ENCODE results near the gene AMOT.

Gene AMOT

DNA sequence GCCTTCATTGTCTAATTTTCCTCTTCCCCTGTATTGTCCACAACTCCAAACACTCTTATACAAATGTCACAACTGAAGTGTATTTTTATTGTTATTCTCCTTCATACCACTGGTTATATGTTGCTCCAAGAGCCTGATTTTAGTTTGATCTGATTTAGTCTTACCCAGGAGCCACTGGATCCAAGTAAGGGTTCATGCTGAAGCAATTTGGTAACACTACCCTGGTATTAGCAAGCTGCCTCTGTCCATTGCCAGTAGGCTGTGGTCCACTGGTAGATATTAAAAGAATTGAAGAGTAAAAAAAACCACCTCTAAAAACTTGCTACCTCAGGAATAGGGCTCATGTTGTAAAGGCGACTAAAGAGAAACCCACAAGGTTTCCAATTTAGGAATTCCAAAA is 41.2 kb downstream of the AMOT start:
- in situ Hi-C loops (cut with HindIII; ENCODE audit: low sequenced_read_pairs) = no loop called here
- no peak for DNase-seq (ENCODE audit: low read depth, low spot score)
- TF ChIP-seq, protein P1, sequence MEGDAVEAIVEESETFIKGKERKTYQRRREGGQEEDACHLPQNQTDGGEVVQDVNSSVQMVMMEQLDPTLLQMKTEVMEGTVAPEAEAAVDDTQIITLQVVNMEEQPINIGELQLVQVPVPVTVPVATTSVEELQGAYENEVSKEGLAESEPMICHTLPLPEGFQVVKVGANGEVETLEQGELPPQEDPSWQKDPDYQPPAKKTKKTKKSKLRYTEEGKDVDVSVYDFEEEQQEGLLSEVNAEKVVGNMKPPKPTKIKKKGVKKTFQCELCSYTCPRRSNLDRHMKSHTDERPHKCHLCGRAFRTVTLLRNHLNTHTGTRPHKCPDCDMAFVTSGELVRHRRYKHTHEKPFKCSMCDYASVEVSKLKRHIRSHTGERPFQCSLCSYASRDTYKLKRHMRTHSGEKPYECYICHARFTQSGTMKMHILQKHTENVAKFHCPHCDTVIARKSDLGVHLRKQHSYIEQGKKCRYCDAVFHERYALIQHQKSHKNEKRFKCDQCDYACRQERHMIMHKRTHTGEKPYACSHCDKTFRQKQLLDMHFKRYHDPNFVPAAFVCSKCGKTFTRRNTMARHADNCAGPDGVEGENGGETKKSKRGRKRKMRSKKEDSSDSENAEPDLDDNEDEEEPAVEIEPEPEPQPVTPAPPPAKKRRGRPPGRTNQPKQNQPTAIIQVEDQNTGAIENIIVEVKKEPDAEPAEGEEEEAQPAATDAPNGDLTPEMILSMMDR (IDR thresholded peaks at IDR 0.05; ENCODE audit: low read depth, low read length) = no peak
- H3K4me3 ChIP-seq (ENCODE audit: low read depth, low read length) = no peak overlapping the region

DNA sequence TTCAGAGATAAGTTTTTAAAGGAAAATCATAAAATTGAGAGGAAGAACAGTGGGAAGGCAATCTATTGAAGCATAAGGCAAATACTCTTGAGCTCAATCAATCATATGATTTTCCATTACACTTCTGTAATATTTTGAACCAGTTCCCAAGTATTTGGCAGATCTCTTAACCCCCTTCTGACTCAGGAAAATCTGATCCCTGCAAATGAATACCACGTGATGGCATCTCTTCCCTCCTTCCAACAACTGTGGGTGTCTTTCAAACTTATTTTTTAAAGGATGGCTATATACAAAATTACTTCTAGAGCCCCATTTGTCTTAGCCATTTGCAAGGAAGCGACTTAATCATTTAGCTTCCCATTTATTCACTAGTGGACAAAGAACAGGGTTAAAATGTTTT is 41.9 kb downstream of the AMOT start:
- no peak overlapping the region for H3K4me3 ChIP-seq (ENCODE audit: low read depth, low read length)
- TF ChIP-seq, protein P1 (IDR thresholded peaks at IDR 0.05; ENCODE audit: low read depth, low read length) = no peak
- in situ Hi-C loops (cut with HindIII; ENCODE audit: low sequenced_read_pairs) = no loop called here
- no peak for DNase-seq (ENCODE audit: low read depth, low spot score)

DNA sequence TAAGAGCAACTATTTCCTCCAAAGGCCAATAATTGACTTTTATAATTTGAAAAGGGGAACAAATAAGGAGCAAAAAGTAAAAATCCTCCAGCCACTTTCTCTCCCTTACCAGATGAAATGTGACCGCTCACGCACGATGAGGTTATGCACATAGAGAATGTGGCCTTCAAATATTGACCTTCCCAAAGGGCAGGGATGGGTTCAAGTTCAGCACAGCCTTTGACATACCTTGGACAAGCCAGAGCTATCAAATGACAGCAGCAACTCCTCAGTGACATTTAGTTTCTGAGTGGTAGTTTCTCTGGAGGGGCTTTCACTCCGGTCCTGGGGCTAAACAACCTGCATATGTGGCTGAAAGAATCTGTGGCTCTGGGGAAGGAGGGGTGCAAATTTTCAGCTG is 50.7 kb downstream of the AMOT start:
- TF ChIP-seq, protein P1 (IDR thresholded peaks at IDR 0.05; ENCODE audit: low read depth, low read length) = no peak
- H3K4me3 ChIP-seq (ENCODE audit: low read depth, low read length) = no peak overlapping the region
- DNase-seq (ENCODE audit: low read depth, low spot score) = no peak
- in situ Hi-C loops (cut with HindIII; ENCODE audit: low sequenced_read_pairs) = no loop called here

DNA sequence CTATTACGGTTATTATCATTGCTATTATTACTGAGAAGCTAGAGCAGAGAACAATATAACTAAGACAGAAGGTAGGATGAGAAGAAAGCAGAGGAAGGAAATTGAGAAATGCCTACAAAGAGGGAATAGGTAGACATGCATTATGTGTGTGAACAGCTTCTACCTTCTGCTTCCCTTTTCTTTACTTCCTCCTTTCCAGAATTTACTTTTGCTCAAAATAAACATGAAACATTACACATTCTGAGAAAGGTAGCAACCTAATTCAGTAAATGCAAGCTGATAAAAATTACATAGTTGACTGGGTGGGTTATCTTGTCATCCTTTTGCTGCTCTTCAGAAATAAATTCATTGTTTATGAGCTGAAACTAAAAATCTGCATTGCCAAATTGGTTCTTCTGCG is 54.6 kb downstream of the AMOT start:
- no peak overlapping the region for H3K4me3 ChIP-seq (ENCODE audit: low read depth, low read length)
- in situ Hi-C loops (cut with HindIII; ENCODE audit: low sequenced_read_pairs) = no loop called here
- TF ChIP-seq, protein P1 (IDR thresholded peaks at IDR 0.05; ENCODE audit: low read depth, low read length) = no peak
- no peak for DNase-seq (ENCODE audit: low read depth, low spot score)

- TF ChIP-seq, protein P1 (IDR thresholded peaks at IDR 0.05; ENCODE audit: low read depth, low read length) = no peak
- in situ Hi-C loops (cut with HindIII; ENCODE audit: low sequenced_read_pairs) = no loop called here
Measured at GRCh38 chrX:112785344-112785743, 55.3 kb downstream of the AMOT start.

GRCh38 chrX:112784692-112785091 is 55.9 kb downstream of the AMOT start:
- TF ChIP-seq, protein P1 (IDR thresholded peaks at IDR 0.05; ENCODE audit: low read depth, low read length) = no peak
- H3K4me3 ChIP-seq (ENCODE audit: low read depth, low read length) = no peak overlapping the region
- in situ Hi-C loops (cut with HindIII; ENCODE audit: low sequenced_read_pairs) = no loop called here
- DNase-seq (ENCODE audit: low read depth, low spot score) = no peak

More at GRCh38 chrX:112785344-112785743, 55.3 kb downstream of the AMOT start:
- H3K4me3 ChIP-seq (ENCODE audit: low read depth, low read length) = no peak overlapping the region
- no peak for DNase-seq (ENCODE audit: low read depth, low spot score)

- no peak for DNase-seq (ENCODE audit: low read depth, low spot score)
- in situ Hi-C loops (cut with HindIII; ENCODE audit: low sequenced_read_pairs) = no loop called here
- no peak overlapping the region for H3K4me3 ChIP-seq (ENCODE audit: low read depth, low read length)
- TF ChIP-seq, protein P1 (IDR thresholded peaks at IDR 0.05; ENCODE audit: low read depth, low read length) = no peak
Measured at GRCh38 chrX:112779139-112779538, 61.5 kb downstream of the AMOT start.

Measured in astrocyte of the spinal cord (primary cell).